Stimulated activated naive CD4-positive, alpha-beta T cell treated with Interleukin-2 at 50 U/mL for 16 hours (primary cell): ENCODE data around the gene CCDC170.

ENCODE experiments used
- DNase-seq: peaks from one replicate; lab custom pipeline; 2025; lab: John Stamatoyannopoulos, UW

CCDC170 gene

DNA sequence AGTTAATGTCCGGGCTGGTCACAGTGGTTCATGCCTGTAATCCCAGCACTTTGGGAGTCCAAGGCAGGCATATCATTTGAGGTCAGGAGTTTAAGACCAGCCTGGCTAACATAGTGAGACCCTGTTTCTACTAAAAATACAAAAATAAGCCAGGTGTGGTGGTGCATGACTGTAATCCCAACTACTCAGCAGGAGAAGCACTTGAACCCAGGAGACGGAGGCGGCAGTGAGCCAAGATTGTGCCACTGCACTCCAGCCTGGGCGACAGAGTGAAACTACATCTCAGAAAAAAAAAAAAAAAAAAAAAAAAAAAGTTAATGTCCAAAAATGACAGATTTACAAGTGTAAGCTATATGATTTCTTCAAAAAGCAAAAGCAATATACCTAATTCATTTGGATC lies 124.9 kb downstream of the CCDC170 start:
- no peak for DNase-seq

DNA sequence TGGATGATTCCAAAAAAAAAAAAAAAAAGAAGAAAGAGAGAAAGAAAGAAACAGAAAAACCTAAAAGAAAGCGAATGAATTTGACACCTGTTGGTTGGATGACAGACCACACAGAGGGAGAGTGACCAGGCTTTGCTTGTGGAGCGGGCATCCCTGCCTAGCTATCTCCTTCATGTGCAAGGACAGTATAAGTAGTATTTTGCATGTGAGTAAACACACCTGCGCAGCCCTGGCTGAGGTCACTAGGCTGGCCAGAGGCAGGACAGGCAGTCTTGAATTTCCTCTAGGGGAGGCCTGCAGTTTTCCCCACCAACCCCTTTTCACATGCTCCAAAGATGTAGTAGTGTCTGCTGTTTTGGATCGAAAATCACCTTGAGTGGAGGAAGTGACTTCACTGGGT lies 126.4 kb downstream of the CCDC170 start:
- DNase-seq, result no peak

DNA sequence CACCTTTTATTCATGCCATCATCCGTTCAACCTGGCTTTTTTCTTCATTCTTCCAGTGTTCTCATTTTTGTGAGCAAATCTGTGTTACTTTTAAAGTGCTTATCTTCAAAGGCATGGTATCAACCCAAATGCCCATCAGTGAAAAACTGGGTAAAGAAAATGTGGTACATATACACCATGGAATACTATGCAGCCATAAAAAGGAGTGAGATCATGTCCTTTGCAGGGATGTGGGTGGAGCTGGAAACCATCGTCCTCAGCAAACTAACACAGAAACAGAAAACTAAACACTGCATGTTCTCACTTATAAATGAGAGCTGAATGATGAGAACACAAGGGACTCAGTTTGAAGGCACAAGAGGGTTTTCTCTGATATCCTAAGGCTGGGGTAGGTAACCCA lies 130.3 kb downstream of the CCDC170 start:
- DNase-seq, result no peak

DNA sequence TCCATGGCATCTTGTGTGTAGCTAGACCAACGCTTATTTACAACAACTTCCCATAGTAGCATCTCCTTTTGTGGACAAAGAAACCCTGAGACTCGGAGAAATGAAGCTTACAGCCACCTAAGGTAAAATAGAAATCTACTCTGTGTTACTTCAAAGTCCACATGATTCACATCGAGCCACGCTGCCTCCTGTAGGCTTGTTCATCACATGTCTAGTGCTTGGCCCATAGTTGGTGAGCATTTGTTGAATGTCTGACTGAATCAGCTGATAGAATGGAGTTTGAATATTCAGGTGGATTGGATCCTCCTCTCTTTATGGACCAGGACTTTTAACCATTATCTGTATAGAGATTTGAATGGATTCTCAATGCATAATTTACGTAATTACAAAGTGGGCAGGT lies 130.7 kb downstream of the CCDC170 start:
- DNase-seq, result no peak

DNA sequence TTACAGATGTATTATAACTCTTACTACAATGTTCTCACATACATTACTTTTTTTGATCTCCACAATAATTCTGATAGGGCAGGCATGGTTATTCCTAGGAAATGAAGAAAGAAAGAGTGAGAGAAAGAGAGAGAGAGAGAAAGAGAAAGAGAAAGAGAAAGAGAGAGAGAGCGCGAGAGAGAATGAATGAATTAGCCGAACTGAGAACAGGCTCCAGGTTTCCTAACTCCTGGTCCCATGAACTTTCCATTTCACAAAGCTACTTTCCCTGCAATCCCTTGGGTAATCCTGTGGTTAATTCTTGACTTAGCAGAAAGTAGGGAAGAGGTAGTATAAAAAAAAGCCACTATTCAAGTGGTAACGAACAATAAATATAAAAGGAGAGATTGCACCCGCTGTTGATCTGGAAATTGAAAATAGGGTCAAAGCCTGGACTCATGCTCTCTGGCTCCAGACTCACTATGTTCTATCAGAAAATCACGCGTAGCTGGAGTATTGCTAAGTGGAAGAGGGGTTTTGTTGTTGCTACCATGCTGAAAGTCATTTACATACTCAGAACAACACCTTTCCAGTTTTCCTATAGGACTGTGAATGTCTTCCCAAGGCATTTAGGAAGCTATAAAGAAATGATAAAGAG lies 131.2 kb downstream of the CCDC170 start:
- no peak for DNase-seq

DNA sequence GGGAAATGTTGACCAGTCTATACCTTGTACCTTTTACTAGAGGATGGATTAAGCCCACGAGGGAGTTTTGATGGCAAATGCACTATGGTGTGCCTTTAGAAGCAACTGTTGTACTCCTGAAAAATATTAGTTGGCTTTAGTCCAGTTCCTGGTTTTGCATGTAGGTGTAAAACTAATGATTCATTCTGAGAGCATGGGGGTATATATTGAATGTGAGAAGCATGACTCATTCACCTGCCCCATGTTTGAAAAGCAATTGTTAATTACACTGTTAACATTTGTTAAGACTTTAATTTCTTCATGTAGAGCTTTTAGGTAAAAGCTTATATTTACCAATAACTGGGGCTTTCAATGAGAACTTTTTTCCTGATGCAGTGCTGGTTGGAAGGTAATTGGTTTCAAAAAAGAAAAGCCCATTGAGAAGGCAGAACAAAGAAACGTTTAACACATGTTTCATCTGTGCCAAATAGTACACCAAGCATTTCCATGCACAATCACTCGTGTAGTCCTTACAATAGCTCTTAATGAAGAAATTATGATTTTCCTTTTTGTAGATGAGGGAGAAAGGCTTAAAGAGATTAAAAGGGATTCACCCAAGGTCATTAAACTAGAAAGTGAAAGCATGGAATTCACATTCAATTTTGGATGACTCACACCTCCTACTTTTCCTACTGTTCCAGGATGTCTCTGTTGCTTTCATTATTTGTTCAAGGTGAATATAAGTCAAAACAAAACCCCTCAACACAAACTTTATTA lies 134.1 kb downstream of the CCDC170 start:
- DNase-seq, result no peak

DNA sequence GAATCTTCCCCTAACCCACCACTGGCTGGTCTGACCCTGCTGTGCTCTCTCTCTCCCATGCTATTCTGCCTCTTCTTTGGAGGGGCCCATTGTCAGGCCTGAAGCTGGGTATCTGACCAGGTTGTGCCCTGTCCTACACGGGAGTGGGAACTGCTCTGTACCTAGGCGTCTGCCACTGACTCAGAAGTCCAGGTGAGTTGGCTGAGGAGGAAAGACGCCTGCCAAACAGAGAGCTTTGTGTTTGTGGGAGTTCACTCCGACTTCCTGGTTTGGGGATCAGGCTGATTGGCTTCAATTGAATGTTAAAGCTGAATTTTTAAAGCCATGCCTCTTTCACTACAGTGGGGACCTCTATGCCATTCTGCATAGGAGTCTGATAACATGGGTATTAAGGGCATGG lies 136.0 kb downstream of the CCDC170 start:
- no peak for DNase-seq

DNA sequence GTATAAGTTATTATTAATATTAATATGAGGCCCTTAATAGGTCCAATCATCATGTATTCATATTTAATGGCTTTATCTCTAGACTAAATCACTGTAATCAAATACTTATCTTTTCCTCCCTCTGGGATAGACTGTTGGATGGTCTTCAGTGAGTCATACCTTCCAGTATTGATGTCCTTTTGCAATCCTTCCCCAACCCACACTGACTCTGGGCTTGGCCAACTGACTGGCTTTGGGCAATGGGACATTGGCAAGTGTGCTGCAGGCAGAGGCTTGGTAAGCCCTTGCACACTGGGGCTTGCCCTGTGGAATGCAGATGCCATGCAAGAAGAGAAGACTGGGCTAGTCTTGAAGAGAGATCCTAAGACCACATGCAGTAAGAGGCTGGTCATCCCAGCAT lies 136.6 kb downstream of the CCDC170 start:
- no peak for DNase-seq

DNA sequence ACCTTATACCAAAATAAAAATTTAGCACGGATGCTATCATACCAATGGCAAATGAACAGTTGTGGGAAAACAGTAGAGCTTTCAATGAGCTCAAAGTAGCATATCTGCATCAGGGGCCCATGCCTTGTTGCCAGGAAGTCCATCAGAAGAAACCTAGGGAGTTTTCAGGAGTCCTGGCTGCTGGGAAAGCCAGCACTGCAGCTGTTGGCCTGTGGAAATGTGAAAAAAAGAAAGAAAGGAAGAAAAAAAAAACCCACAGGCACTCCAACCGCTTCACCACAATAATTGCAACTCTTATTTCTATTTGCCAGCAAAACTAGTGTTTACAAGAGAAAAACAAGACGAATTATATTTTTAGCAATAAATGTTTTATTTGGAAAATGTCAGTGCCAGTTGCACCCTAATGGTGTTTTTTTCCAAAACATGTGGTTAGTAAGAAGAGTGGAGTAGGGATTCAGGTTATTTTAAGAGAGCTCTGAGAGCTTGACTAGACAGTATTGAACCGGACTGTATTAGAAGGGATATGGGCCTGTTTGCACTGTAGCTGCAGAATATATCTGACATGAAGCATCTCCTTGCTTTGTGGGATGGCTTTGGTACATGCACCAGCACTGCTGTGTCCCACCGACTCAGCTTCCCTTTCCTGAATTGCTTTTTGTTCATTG lies 137.3 kb downstream of the CCDC170 start:
- DNase-seq, result no peak

DNA sequence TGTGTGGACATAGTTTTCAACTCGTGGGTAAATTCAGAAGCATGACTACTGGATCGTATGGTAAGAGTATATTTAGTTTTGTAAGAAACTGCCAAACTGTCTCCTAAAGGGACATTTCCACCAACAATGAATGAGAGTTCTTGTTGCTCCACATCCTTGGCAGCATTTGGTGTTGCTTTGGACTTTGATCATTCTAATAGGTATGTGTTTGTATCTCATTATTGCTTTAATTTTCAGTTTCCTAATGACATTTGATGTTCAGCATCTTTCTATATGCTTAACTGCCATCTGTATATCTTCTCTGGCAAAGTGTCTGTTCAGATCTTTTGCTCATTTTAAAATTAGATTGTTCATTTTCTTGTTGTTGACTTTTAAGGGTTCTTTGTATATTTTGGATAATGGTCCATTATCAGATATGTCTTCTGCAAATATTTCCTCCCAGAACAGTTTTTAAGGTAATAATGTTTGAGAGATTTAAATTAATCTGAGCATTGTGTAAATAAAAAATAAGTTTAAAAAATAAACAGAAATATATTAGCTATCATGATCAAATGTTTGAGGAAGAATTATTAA lies 138.7 kb downstream of the CCDC170 start:
- DNase-seq, result no peak

DNA sequence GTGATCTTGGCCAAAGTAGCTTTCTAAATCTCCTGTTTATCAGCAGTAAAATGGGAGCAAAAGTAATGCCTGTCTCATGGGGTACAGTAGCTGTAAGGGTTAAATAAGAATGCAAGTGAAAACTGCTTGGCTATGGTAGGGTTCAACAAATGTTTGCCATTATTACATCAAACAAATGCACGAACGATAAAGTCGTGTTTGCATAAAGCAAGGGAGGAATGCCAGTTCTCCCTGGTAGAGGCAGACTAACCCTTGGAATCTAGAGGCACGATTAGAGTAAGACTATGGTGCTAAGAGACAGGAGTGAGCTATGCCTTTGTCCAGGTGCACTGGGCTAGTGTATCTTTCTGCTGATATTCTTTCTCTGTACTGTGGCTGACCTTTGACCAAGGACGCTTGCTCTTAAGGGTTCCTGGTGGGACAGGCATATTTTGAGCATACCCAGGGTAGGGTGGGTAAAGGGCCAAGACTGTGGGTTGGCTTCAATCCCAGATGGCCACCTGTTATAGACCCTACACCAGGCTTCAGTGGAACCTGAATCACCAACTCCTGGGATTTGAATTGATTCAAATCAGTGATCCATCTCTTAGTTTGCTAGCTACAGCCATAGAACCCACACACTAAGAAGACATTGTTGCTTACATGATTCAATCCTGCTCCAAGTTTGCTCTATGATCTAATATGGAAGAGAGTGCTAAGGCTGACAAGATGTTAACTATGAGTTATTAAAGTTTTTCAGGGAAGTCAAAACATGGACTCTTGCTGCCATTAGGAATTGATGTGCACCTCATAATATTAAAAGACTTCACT lies 139.9 kb downstream of the CCDC170 start:
- DNase-seq, result no peak

DNA sequence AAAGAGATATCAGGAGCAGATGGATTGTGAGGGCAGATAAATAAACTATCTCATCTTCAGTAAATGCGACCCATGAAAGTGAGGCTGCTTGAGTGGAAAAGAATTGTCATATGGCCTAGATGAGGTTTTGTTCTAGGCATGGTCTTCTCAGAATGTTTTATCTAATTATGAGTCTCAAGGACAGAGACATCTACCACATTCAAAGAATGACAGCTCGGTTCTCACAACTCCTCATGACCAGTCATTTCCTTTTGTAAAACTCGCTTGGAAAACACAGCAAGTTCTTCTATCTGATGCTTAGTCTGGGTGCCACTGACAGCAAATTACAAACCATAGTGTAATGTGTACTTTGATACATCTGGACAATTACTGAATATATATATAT lies 140.5 kb downstream of the CCDC170 start:
- DNase-seq, result no peak

DNA sequence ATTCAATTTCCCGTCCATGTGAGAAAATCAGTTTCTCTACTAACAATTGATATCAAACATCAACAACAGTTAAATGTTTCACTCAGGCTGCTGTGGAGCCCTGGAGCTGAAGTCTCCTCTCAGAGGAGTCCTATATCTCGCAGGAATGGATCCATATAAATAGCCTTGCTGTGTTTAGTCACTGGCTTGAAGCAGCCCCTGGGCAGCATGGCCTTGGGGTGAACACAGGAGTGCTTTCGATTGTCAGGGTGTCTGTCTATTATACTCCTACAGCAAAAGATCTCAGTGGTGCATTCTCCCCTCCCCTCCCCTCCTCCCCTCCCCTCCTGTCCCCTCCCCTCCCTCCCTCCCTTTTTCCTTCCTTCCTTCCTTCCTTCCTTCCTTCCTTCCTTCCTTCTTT lies 141.9 kb downstream of the CCDC170 start:
- no peak for DNase-seq

DNA sequence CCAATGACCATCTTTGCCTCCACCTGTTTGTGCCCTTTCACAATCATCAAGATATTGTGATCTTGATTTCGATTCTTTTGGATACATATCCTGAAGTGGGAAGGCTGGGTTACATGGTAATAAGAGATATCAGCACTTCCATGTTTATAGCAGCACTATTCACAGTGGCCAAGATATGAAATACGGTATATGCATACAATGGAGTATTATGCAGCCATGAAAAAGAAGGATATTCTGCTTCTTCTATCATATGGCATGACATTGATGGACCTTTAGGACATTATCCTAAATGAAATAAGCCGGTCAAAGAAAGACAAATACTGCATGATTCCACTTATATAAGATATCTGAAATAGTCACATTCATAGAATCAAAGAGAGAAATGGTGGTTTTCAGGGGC lies 144.0 kb downstream of the CCDC170 start:
- no peak for DNase-seq

DNA sequence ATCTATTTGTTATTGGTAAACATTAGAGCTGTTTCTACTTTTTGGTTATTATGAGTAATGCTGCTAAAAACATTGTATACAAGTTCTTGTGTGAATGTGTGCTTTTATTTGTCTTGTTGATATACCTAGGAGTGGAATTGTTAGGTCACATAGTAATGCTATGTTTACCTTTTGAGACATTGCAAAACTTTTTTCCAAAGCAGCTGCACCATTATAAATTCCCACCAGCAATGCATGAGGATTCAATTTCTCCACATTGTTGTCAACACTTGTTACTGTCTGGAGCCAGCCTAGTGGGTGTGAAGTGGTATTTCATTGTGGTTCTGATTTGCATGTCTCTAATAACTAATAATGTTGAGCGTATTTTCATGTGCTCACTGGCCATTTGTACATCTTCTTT lies 145.9 kb downstream of the CCDC170 start:
- no peak for DNase-seq

DNA sequence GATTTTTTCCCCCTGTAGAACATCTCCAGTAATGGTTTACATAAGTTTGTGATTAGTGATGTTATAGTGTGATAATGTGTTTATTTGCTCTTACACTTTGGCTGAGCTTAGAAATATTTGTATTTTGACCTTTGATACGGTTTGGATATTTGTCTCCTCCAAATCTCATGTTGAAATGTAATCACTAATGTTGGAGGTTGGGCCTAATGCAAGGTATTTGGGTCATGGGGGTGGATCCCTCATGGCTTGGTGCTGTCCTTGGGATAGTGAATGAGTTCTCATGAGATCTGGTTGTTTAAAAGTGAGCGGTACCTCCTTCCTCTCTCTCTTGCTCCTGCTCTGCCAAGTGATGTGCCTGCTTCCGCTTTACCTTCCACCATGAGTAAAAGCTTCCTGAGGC lies 147.2 kb downstream of the CCDC170 start:
- no peak for DNase-seq

DNA sequence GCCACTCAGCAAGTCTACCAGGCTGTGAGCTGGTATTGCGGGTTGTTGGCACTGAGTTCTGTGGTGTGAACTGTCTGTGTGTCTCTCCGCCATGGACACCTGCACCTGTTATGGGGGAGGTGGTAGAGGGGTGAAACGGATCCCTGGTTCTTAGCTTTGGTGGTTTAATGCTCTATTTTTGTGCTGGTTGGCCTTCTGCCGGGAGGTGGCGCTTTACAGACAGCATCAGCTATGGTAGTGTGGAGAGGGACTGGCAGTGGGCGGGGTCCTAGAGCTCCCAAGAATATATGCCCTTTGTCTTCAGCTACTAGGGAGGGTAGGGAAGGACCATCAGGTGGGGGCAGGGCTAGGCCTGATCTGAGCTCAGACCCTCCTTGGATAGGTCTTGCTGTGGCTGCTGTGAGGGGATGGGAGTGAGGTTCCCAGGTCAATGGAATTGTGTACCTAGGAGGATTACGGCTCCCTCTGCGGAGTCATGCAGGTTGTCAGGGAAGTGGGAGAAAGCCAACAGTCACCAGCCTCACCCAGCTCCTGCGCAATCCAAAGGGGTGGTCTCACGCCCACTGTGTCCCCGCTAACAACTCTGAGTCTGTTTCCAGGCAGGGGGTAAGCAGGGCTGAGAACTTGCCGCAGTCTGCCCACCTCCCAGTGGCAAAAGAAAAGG lies 154.3 kb downstream of the CCDC170 start:
- DNase-seq, result no peak

DNA sequence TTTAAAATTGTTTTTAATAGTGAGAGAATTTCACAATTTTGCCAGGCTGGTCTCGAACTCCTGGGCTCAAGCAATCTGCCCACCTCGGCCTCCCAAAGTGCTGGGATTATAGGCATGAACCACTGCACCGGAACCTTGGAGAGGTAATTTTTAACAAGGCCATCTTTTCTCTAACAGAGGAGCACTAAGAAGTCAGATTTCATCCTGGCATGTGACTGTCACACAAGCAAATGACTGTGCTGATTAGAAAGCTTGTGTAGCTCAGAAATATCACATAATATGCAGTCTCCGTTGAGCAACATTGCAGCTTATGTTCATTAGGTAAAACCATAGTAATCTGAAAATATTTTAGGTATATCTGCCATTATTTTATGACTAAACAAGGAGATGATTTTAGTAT lies 156.0 kb downstream of the CCDC170 start:
- DNase-seq, result no peak

DNA sequence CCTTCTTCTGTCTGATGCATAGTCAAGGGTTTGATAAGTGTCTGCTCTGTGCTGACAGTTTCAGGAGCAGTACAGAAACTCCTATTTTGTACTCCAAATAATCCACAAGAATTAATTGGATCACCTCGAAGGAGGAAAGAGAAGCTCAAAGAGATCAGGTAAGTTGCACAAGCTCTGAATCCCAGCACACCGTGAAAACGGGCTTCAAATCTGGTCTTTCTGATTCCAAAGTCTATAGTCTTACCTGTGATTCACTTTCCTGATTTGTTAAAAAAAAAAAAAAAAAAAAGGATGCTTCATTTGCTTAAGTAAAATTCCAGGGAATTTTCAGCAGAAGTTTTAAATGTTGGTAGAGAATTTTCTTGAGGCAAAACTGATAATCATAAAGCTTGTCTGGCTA lies 157.8 kb downstream of the CCDC170 start:
- DNase-seq, result no peak

DNA sequence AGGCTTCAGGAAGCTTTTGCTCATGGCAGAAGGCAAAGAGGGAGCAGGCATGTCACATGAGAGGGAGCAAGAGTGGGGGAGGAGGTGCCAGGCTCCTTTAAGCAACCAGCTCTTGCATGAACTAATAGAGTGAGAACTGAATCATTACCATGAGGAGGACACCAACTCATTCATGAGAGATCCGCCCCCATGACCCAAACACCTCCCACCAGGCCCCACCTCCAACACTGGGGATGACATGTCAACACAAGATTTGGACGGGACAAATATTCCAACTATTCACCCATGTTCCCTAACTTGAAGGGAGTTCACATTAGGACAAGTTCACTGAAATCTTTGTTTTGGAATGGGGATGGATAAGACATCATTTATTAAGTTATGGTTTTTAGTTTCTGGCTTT lies 158.5 kb downstream of the CCDC170 start:
- DNase-seq, result no peak

DNA sequence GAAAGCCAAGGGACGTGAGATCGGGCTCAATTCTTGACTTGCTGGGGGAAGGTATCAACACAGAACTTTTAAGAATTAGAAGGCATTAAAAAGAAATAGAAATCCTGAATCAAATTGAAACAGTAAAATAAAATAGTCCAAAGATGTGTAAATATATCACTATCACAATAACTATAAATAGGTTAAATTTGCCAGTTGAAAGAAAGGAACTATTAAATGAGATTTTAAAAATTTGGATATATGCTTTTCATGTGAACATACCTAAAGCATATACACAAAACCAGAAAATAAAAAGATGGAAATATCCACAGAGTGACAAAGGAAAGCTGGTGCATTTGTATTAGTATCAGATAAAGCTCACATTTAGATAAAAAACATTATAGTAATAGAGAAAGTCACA lies 161.3 kb downstream of the CCDC170 start:
- DNase-seq, result no peak

DNA sequence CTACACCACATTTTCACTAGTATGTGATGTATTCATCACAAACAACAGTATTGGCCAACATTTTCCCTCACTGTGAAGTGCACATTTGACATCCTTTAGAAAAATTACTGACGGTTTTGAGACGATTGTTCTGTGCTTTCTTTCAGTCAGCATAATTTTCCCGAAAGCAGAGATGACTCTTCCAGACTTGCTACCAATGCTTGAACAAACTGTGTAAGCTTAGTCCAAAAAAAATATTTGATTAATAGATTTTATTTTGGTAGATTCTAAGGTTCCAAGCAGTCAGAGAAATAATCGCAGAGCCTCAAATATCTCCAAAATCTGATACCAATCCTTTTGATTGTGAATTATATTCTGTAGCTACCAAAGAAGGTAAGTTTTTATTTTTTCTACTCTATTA lies 162.6 kb downstream of the CCDC170 start:
- no peak for DNase-seq
